OCI-LY7 (cell line): Measurements from ENCODE around the gene FBXO45.

Experiments used
- CTCF ChIP-seq: fragments of 200-600 bp; sonication (generic); conservative IDR thresholded peaks from 2 replicates; pipeline ENCODE4 v1.5.1; 2014; ENCODE audit warnings: mild to moderate bottlenecking, antibody characterized with exemption, low read length, moderate library complexity, mixed read lengths
- EZH2phosphoT487 ChIP-seq: fragments of 200-600 bp; sonication (generic); IDR thresholded peaks from 2 replicates; pipeline ENCODE4 v1.6.1; 2018; ENCODE audit warnings: low read depth, borderline replicate concordance, mild to moderate bottlenecking, mixed run types, antibody characterized with exemption, low read length, moderate library complexity, mixed read lengths

GRCh38 chr3:196553551-196553950, 14.9 kb upstream of the FBXO45 start:
- TF ChIP-seq CTCF (no peak), EZH2phosphoT487 (no peak)
